Limb (tissue), 2 donors: Measurements from ENCODE around the gene CLPSL2.

Experiments used
- DNase-seq, 2 donors: peaks; one replicate each; pipeline ENCODE4 v3.0.0-alpha.2; 2016; ENCODE audit errors: extremely low spot score in 2 of 2

Gene CLPSL2

GRCh38 chr6:35746516-35746915 lies 29.9 kb upstream of the CLPSL2 start:
- no peak for DNase-seq

- DNase-seq: no peak
Measured at GRCh38 chr6:35747877-35748276, 28.5 kb upstream of the CLPSL2 start.

- DNase-seq: no peak
Measured at GRCh38 chr6:35750557-35750956, 25.8 kb upstream of the CLPSL2 start.

GRCh38 chr6:35751594-35751993 lies 24.8 kb upstream of the CLPSL2 start:
- no peak for DNase-seq

GRCh38 chr6:35752330-35752729 lies 24.1 kb upstream of the CLPSL2 start:
- DNase-seq: no peak

- DNase-seq: no peak
Measured at GRCh38 chr6:35754452-35755277, 21.7 kb upstream of the CLPSL2 start.

GRCh38 chr6:35755278-35755924 lies 21.0 kb upstream of the CLPSL2 start:
- DNase-seq: no peak

GRCh38 chr6:35757456-35758123 lies 18.8 kb upstream of the CLPSL2 start:
- DNase-seq: no peak

- no peak for DNase-seq
Measured at GRCh38 chr6:35759426-35759825, 17.0 kb upstream of the CLPSL2 start.

- no peak for DNase-seq
Measured at GRCh38 chr6:35765739-35766138, 10.7 kb upstream of the CLPSL2 start.

- no peak for DNase-seq
Measured at GRCh38 chr6:35769211-35769610, 7.2 kb upstream of the CLPSL2 start.

GRCh38 chr6:35771343-35771627 lies 5.1 kb upstream of the CLPSL2 start:
- no peak for DNase-seq

- DNase-seq: no peak
Measured at GRCh38 chr6:35774116-35774794, 2.1 kb upstream of the CLPSL2 start.

GRCh38 chr6:35775031-35775430 lies 1.4 kb upstream of the CLPSL2 start:
- no peak for DNase-seq

- no peak for DNase-seq
Measured at GRCh38 chr6:35777356-35778102, 1.1 kb downstream of the CLPSL2 start.

GRCh38 chr6:35778437-35778836 lies 2.0 kb downstream of the CLPSL2 start:
- no peak for DNase-seq

- DNase-seq: no peak
Measured at GRCh38 chr6:35780719-35781118, 4.3 kb downstream of the CLPSL2 start, which contains the start of gene CLPSL1. Gene CLPSL1 (plus strand): TSS chr6:35781019. CDS start chr6:35781111, 92 bp downstream.

- no peak for DNase-seq
Measured at GRCh38 chr6:35781290-35781689, 4.9 kb downstream of the CLPSL2 start.

GRCh38 chr6:35782424-35782823 lies 6.0 kb downstream of the CLPSL2 start:
- DNase-seq: no peak

GRCh38 chr6:35784200-35784599 lies 7.8 kb downstream of the CLPSL2 start:
- no peak for DNase-seq

- DNase-seq: no peak
Measured at GRCh38 chr6:35786272-35786671, 9.9 kb downstream of the CLPSL2 start.
